Urinary bladder (tissue), 4 donors: Measurements from ENCODE around the gene PLRG1. TPM values are rescaled to one million over a fixed set of nuclear protein-coding genes. Genes with fewer than 3 reads are reported as not detected.
A peak's percentile ranks its signal among the peaks of the same experiment; 100 is the strongest.

Experiments
- DNase-seq: peaks from one replicate; pipeline ENCODE4 v3.0.0-alpha.2; 2015; ENCODE audit errors: extremely low spot score
- H3K27ac ChIP-seq: one replicate; pipeline ENCODE4 v1.5.1; 2013; ENCODE audit warnings: low read depth, mild to moderate bottlenecking, moderate library complexity
- H3K36me3 ChIP-seq: one replicate; pipeline ENCODE4 v1.6.1; 2013; ENCODE audit warnings: mild to moderate bottlenecking, moderate library complexity; ENCODE audit not compliant: insufficient read depth
- H3K4me1 ChIP-seq: one replicate; pipeline ENCODE4 v1.6.1; 2013; ENCODE audit warnings: mild to moderate bottlenecking, moderate library complexity; ENCODE audit not compliant: insufficient read depth
- H3K4me3 ChIP-seq: one replicate; pipeline ENCODE4 v1.5.1; 2013; ENCODE audit warnings: low read depth, low read length
- WGBS: extraction: QIAGEN DNeasy Blood & Tissue Kit; methylation state at CpG from one replicate; pipeline ENCODE4 v1.1.7; 2013; 5-methylcytosine and 5-hydroxymethylcytosine counted together
- polyA plus RNA-seq: library from polyadenylated mRNA; stranded (reverse); fragments of 200-250 nt; gene quantifications from one replicate; pipeline ENCODE4 v1.2.3, GENCODE V29; 2013
- total RNA-seq: library from RNA; depleted of rRNA; stranded (reverse); fragments of >200 nt; gene quantifications from one replicate; pipeline ENCODE4 v1.2.3, GENCODE V29; 2014
- donor health status: healthy with polysubstance abuse.
- donor health status: healthy.

The PLRG1 gene
- total and polyA plus RNA-seq, 2 donors = 43.1 to 78.4 TPM

- no peak overlapping the region for H3K27ac ChIP-seq
- H3K36me3 ChIP-seq = no peaks in the 10 kb centered on the region
- H3K4me3 ChIP-seq = no peak overlapping the region
- no peaks in the 10 kb centered on the region for H3K4me1 ChIP-seq
- no peak for DNase-seq
Measured at GRCh38 chr4:154521607-154522006, 28.6 kb downstream of the PLRG1 start.

- 53% methylated on average over 4 of the region's 4 CpGs for WGBS
- Histone ChIP-seq H3K4me1 (no peaks in the 10 kb centered on the region), H3K4me3 (no peak overlapping the region), H3K27ac (no peak overlapping the region), H3K36me3 (no peaks in the 10 kb centered on the region)
- DNase-seq = no peak
Measured at GRCh38 chr4:154519214-154519613, 31.0 kb downstream of the PLRG1 start.

GRCh38 chr4:154517591-154517990 is 32.6 kb downstream of the PLRG1 start:
- H3K4me3 ChIP-seq = no peak overlapping the region
- no peak for DNase-seq
- H3K4me1 ChIP-seq = no peaks in the 10 kb centered on the region
- 68% methylated on average over 4 of the region's 4 CpGs for WGBS
- no peak overlapping the region for H3K27ac ChIP-seq
- no peaks in the 10 kb centered on the region for H3K36me3 ChIP-seq

GRCh38 chr4:154516318-154517029 is 33.7 kb downstream of the PLRG1 start:
- no peaks in the 10 kb centered on the region for H3K4me1 ChIP-seq
- no peak overlapping the region for H3K4me3 ChIP-seq
- no peaks in the 10 kb centered on the region for H3K36me3 ChIP-seq
- H3K27ac ChIP-seq = no peak overlapping the region
- DNase-seq = no peak
- WGBS = 16% methylated on average over 1 of the region's 1 CpG

GRCh38 chr4:154511981-154512380 is 38.2 kb downstream of the PLRG1 start:
- Histone ChIP-seq H3K4me1 (no peaks in the 10 kb centered on the region), H3K27ac (no peak overlapping the region), H3K4me3 (no peak overlapping the region), H3K36me3 (no peaks in the 10 kb centered on the region)
- WGBS = 49% methylated on average over 4 of the region's 4 CpGs
- no peak for DNase-seq

- no peak overlapping the region for H3K27ac ChIP-seq
- H3K4me1 ChIP-seq = no peaks in the 10 kb centered on the region
- no peaks in the 10 kb centered on the region for H3K36me3 ChIP-seq
- no peak for DNase-seq
- WGBS = 91% methylated on average over 2 of the region's 2 CpGs
- H3K4me3 ChIP-seq = no peak overlapping the region
Measured at GRCh38 chr4:154511548-154511947, 38.7 kb downstream of the PLRG1 start.

GRCh38 chr4:154507156-154507555 is 43.0 kb downstream of the PLRG1 start:
- DNase-seq = no peak
- no peak overlapping the region for H3K27ac ChIP-seq

GRCh38 chr4:154506253-154506652 is 43.9 kb downstream of the PLRG1 start:
- no peaks in the 10 kb centered on the region for H3K4me1 ChIP-seq
- 17% methylated on average over 2 of the region's 2 CpGs for WGBS
- H3K36me3 ChIP-seq = no peaks in the 10 kb centered on the region
- H3K27ac ChIP-seq = no peak overlapping the region
- DNase-seq = no peak
- H3K4me3 ChIP-seq = no peak overlapping the region

More at GRCh38 chr4:154507156-154507555, 43.0 kb downstream of the PLRG1 start:
- H3K4me3 ChIP-seq = no peak overlapping the region
- H3K36me3 ChIP-seq = no peaks in the 10 kb centered on the region
- WGBS = 85% methylated on average over 3 of the region's 3 CpGs
- no peaks in the 10 kb centered on the region for H3K4me1 ChIP-seq

- no peak overlapping the region for H3K27ac ChIP-seq
- H3K4me1 ChIP-seq = no peaks in the 10 kb centered on the region
- H3K4me3 ChIP-seq = no peak overlapping the region
- H3K36me3 ChIP-seq = no peaks in the 10 kb centered on the region
- 17% methylated on average over 1 of the region's 1 CpG for WGBS
- no peak for DNase-seq
Measured at GRCh38 chr4:154503598-154503997, 46.6 kb downstream of the PLRG1 start.

- Histone ChIP-seq H3K36me3 (no peaks in the 10 kb centered on the region), H3K4me1 (no peaks in the 10 kb centered on the region), H3K4me3 (no peak overlapping the region), H3K27ac (no peak overlapping the region)
- no peak for DNase-seq
- 82% methylated on average over 6 of the region's 6 CpGs for WGBS
Measured at GRCh38 chr4:154502111-154502510, 48.1 kb downstream of the PLRG1 start.

- no peaks in the 10 kb centered on the region for H3K36me3 ChIP-seq
- no peak for DNase-seq
- no peak overlapping the region for H3K4me3 ChIP-seq
- 82% methylated on average over 5 of the region's 5 CpGs for WGBS
- no peaks in the 10 kb centered on the region for H3K4me1 ChIP-seq
- no peak overlapping the region for H3K27ac ChIP-seq
Measured at GRCh38 chr4:154497889-154498288, 52.3 kb downstream of the PLRG1 start.

- no peak for DNase-seq
- H3K36me3 ChIP-seq = no peaks in the 10 kb centered on the region
Measured at GRCh38 chr4:154495867-154496266, 54.3 kb downstream of the PLRG1 start.

GRCh38 chr4:154492288-154492687 is 57.9 kb downstream of the PLRG1 start:
- H3K4me3 ChIP-seq = peak overlapping the region; percentile 37
- DNase-seq = no peak

More at GRCh38 chr4:154495867-154496266, 54.3 kb downstream of the PLRG1 start:
- 96% methylated on average over 2 of the region's 2 CpGs for WGBS
- Histone ChIP-seq H3K4me1 (no peaks in the 10 kb centered on the region), H3K27ac (no peak overlapping the region), H3K4me3 (no peak overlapping the region)

GRCh38 chr4:154491341-154492271 is 58.6 kb downstream of the PLRG1 start, which contains the start of gene DCHS2:
TSS of gene DCHS2 (minus strand) at chr4:154491799. CDS start at chr4:154491355, 444 bp downstream.
- Histone ChIP-seq H3K4me3 (peak within 1 kb of the TSS; percentile 37), H3K4me1 (no peaks in the 10 kb centered on the region), H3K36me3 (no peaks in the 10 kb centered on the region), H3K27ac (no peak within 1 kb of the TSS)
- under 1% methylated on average over 53 of the region's 53 CpGs for WGBS
- no peak for DNase-seq

More at GRCh38 chr4:154492288-154492687, 57.9 kb downstream of the PLRG1 start:
- H3K36me3 ChIP-seq = no peaks in the 10 kb centered on the region
- no peaks in the 10 kb centered on the region for H3K4me1 ChIP-seq
- 20% methylated on average over 16 of the region's 16 CpGs for WGBS
- H3K27ac ChIP-seq = no peak overlapping the region
